ENCODE results near the gene SLC6A17.

DNA sequence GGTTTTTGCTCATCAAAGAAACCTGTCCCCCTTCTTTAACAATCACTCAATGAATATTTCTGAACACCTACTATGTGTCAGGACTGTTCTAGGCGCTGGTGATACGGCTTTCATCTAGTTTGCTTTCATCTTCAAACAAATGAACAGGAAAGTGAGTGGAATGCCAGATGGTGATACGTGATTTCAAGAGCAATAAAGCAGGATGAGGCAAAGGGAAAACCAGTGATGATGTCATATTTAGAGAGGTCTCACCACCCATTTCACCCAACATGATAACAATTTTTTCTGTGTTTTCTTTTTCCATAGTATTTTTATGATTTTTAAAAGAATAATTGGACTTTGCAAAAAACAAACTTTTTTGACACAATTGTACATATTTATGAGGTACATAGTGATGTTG, 11.3 kb upstream of the SLC6A17 start:
- TF ChIP-seq, protein P1, sequence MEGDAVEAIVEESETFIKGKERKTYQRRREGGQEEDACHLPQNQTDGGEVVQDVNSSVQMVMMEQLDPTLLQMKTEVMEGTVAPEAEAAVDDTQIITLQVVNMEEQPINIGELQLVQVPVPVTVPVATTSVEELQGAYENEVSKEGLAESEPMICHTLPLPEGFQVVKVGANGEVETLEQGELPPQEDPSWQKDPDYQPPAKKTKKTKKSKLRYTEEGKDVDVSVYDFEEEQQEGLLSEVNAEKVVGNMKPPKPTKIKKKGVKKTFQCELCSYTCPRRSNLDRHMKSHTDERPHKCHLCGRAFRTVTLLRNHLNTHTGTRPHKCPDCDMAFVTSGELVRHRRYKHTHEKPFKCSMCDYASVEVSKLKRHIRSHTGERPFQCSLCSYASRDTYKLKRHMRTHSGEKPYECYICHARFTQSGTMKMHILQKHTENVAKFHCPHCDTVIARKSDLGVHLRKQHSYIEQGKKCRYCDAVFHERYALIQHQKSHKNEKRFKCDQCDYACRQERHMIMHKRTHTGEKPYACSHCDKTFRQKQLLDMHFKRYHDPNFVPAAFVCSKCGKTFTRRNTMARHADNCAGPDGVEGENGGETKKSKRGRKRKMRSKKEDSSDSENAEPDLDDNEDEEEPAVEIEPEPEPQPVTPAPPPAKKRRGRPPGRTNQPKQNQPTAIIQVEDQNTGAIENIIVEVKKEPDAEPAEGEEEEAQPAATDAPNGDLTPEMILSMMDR (IDR thresholded peaks at IDR 0.05), result no peak
- TF ChIP-seq POLR2A (IDR thresholded peaks at IDR 0.05) (no peak), POLR2AphosphoS5 (IDR thresholded peaks at IDR 0.05) (no peak)

Measured in prostate gland (tissue), 2 donors.